Bladder microvascular endothelial cell (primary cell): ENCODE results near the gene SPRYD3. TPM values are rescaled to one million over a fixed set of nuclear protein-coding genes. Genes with fewer than 3 reads are reported as not detected.

Experiments used
- total RNA-seq: library from RNA; depleted of rRNA; stranded (reverse); fragments of >200 nt; gene quantifications from 2 replicates; pipeline ENCODE4 v1.2.3, GENCODE V29; 2014

The SPRYD3 gene, protein sequence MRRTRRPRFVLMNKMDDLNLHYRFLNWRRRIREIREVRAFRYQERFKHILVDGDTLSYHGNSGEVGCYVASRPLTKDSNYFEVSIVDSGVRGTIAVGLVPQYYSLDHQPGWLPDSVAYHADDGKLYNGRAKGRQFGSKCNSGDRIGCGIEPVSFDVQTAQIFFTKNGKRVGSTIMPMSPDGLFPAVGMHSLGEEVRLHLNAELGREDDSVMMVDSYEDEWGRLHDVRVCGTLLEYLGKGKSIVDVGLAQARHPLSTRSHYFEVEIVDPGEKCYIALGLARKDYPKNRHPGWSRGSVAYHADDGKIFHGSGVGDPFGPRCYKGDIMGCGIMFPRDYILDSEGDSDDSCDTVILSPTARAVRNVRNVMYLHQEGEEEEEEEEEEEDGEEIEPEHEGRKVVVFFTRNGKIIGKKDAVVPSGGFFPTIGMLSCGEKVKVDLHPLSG
- total RNA-seq: 15.1 and 18.6 TPM in 2 replicates

DNA sequence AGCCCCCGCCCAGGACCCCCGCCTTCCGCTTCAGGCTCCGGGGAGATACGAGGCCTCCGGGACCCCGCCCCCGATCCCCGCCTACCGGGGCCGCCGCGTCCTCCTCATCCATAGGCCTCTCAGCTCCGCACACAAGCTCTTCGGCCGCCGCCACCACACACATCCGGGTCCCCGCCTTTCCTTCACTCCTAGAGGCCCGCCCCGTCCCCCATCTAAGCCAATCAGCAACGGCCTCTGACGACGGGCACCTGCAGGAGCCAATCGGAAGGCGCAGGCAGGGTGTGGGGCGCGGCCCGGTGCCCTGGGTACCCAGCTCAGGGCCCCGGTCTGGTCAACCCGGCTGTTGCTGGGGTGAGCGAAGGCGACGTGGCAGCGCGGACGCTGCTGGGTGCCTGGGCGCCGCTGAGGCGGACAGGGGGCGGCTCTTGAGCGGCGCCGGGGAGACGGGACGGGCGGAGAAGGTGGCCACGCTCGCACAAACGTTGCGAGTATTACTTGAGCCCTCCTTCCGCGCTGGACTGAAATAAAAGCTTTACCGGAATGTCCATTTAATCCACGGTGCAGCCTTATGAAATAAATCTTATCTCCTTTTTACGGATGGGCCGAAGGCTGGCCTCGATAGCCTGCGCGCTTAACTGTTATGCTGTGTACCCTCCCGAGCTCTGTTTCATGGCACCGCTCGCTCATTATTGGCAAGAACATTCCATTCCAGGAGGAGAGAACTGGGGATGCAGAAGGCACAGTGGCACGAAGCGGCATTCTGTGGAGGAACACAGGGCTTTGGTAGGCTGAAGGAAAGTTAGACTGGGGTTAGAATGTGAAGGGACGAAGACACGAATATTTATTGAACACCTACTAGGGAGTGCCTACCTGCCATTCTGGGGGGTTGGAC, at the start of gene SPRYD3:
Gene SPRYD3, minus strand, starts transcription at position 165 of the 892 bp plus-strand sequence. Its CDS starts 57 bp downstream, at position 108.

DNA sequence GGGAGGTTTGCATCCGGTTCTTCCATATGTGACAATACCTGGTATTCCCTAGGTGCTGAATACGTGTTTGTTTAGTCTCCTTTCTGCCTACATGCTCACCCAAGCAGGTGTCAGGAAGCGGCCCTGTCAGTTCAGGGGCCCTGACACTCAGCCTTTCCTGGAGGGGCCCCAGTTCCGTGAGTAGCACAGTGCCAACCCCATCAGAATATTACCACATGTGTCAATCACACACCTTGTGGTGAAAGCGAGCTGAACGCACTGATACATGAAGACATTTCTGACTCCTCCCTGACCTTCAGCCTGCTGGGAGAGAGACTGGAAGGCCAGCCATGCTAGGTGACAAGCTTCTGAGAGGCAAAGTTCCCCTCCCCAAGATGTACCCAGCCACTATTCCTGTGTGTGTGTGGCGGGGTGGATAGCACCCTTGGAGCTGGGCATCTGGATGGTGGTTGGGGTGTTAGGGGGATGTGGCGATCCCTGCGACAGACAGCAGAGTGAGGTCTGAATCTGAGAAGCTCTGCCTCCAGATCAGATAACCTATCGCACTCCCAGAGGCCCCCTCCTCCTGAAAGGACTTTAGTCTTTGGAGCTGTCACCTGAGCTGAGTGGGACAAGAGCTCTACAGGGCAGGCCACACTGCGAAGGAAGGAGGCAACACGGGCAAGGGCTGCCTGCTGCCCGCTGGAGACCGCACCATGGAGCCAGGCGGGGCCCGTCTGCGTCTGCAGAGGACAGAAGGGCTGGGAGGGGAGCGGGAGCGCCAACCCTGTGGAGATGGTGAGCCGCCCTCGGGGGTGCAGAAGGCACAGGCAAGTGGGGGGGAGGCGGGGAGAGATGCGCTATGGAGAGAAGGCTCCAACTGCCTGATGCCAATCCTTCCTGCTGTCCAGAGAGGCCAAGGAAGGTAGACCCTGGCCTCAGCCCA, 24.0 kb upstream of the SPRYD3 start, which contains the start of gene SOAT2:
Gene SOAT2, plus strand, starts transcription at position 604 of the 925 bp plus-strand sequence. Its CDS starts 92 bp downstream, at position 696.

DNA sequence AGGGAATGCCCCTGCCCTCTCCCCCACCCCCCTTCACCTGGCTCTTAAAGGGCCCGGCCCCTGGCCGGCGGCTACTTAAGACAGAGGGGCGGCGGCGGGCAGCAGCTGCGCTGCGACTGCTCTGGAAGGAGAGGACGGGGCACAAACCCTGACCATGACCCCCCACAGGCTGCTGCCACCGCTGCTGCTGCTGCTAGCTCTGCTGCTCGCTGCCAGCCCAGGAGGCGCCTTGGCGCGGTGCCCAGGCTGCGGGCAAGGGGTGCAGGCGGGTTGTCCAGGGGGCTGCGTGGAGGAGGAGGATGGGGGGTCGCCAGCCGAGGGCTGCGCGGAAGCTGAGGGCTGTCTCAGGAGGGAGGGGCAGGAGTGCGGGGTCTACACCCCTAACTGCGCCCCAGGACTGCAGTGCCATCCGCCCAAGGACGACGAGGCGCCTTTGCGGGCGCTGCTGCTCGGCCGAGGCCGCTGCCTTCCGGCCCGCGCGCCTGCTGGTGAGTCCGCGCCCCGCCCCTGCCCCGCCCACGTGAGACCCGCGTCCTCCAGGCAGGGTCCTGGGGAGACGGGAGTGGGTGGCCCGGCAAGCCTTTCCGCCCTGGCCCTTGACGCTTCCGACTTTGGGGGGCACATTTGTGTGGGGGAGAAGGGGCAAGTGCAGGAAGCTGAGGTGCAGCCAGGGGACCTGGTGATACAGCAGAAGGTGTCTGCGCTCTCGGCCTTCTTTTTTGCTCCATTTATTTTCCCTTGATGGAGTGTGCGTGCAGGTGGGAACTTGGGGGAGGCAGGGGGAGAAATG, 18.6 kb upstream of the SPRYD3 start, which contains the start of gene IGFBP6:
Gene IGFBP6, plus strand, starts transcription at position 104 of the 790 bp plus-strand sequence. Its CDS starts 51 bp downstream, at position 155.

DNA sequence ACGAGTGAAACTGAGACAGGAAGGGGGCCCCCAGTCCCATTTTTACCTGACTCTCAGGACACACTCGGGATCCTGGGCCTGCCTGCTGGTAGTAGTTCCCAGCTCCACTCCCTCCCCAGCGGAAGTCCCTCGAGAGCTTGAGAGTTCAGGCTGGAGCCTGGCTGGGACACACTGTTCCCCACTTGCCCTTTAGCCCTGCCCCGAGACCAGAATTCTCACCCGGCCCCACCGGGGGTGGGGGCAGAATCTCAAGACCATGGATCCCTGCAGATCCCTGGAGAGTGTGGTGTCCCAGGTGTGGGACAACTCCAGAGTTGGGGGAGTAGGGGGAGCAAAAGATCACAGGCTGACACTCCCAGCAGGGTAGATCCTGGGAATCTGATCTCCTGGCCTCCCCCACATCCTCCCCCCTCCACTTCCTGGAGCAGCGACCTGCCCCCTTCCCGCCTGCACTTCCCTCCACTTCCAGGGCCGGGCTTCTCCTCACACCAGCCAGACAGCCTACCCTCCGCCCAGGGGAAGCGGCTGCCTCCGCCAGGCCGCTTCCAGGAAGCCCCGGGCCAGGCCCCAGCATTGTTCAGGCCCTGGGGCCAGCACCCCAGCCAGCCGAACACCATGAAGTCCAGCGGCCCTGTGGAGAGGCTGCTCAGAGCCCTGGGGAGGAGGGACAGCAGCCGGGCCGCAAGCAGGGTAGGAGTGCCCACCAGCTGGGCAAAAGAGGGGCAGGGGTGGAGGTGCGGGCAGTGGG, 29.4 kb downstream of the SPRYD3 start, which contains the start of gene TNS2:
Gene TNS2, plus strand, starts transcription at position 495 of the 748 bp plus-strand sequence. Its CDS starts 121 bp downstream, at position 616.

Other genes starting within 250 kb of the SPRYD3 start
- gene KRT79, start 245.1 kb downstream of the SPRYD3 start, total RNA-seq: not detected in 2 replicates
- gene KRT78, start 230.4 kb downstream of the SPRYD3 start, total RNA-seq: not detected in 2 replicates
- 3.7 and 8.6 TPM in 2 replicates for gene KRT8, start 174.3 kb downstream of the SPRYD3 start, total RNA-seq
- 118 and 172 TPM in 2 replicates for gene KRT18, start 130.3 kb downstream of the SPRYD3 start, total RNA-seq
- gene EIF4B, start 72.9 kb downstream of the SPRYD3 start, total RNA-seq: 880 and 1,059 TPM in 2 replicates
- gene TNS2, start 29.3 kb downstream of the SPRYD3 start, total RNA-seq: 24.3 and 36.3 TPM in 2 replicates
- gene IGFBP6, start 18.3 kb upstream of the SPRYD3 start, total RNA-seq: 7.0 and 44.7 TPM in 2 replicates
- gene SOAT2, start 24.1 kb upstream of the SPRYD3 start, total RNA-seq: not detected in 2 replicates
- 10.5 and 17.9 TPM in 2 replicates for gene ZNF740, start 101.3 kb upstream of the SPRYD3 start, total RNA-seq
- gene CSAD, start 101.5 kb upstream of the SPRYD3 start, total RNA-seq: 3.2 and 9.0 TPM in 2 replicates
- gene ITGB7, start 127.9 kb upstream of the SPRYD3 start, total RNA-seq: 0.49 TPM in 1 of 2 replicates, not detected in the other
- 8.9 and 16.0 TPM in 2 replicates for gene RARG, start 152.8 kb upstream of the SPRYD3 start, total RNA-seq
- 8.7 and 9.4 TPM in 2 replicates for gene ESPL1, start 188.9 kb upstream of the SPRYD3 start, total RNA-seq
- 379 and 467 TPM in 2 replicates for gene PFDN5, start 216.2 kb upstream of the SPRYD3 start, total RNA-seq
- gene MYG1, start 220.3 kb upstream of the SPRYD3 start, total RNA-seq: 26.3 and 37.1 TPM in 2 replicates
- gene AAAS, start 242.2 kb upstream of the SPRYD3 start, total RNA-seq: 26.6 and 42.4 TPM in 2 replicates